Measurements from ENCODE around the gene CKAP2L. TPM values are rescaled to one million over a fixed set of nuclear protein-coding genes. Genes with fewer than 3 reads are reported as not detected.

Gene CKAP2L
- total and polyA plus RNA-seq, 9 of the 15 experiments (the other 6 are each of a cell fraction or from before 2014, with no cell fraction given): 10.4 to 21.9 (median 14.2) TPM

- Histone ChIP-seq H3K9me1 (ENCODE audit: control insufficient read depth, insufficient read depth, low read length) (no peaks in the 10 kb centered on the region), H3K36me3 (ENCODE audit: control insufficient read depth, insufficient read depth, low read length) (no peaks in the 10 kb centered on the region), H3K79me2 (ENCODE audit: control insufficient read depth, insufficient read depth, low read length) (no peaks in the 10 kb centered on the region), H3K27ac (ENCODE audit: extremely low read depth, low read depth, low read length) (no peak overlapping the region), H3K4me1 (replicated peaks in 1 of 2; ENCODE audit: control insufficient read depth in 2 of 2, insufficient read depth in 2 of 2, low read length in 2 of 2) (peaks cover 0 to 18% of the 10 kb centered on the region in 2 experiments; a peak in 4 of 5 replicates), H3K4me2 (ENCODE audit: insufficient read depth, low read length) (no peak overlapping the region), H3K9ac (ENCODE audit: insufficient read depth in 1 of 2, low read depth in 2 of 2, low read length in 2 of 2) (no peak overlapping the region), H3K4me3 (no peak overlapping the region), H3K9me3 (replicated peaks; ENCODE audit: control insufficient read depth, insufficient read depth, low read depth, low read length) (no peaks in the 10 kb centered on the region), H2AFZ (ENCODE audit: low read depth, low read length) (no peak overlapping the region), H4K20me1 (replicated peaks; ENCODE audit: control insufficient read depth, insufficient read depth, low read length) (no peaks in the 10 kb centered on the region), H3K27me3 (ENCODE audit: control insufficient read depth in 2 of 2, insufficient read depth in 2 of 2, low read length in 2 of 2) (no peaks in the 10 kb centered on the region)
- no peak for FAIRE-seq
- CTCF ChIA-PET (ENCODE audit: low intra/inter-chr PET ratio): no interaction called here
- BruUV-seq (replicated peaks): no TSS peak
- in situ Hi-C loops (cut with MboI): no loop called here
- intact Hi-C loops (cut with micrococcal nuclease): no loop called here
- 63% methylated on average over 3 of the region's 3 CpGs for WGBS (ENCODE audit: insufficient coverage, low coverage, missing lambda C conversion rate)
- DNase-seq (ENCODE audit: extremely low read depth in 1 of 4, low spot score in 3 of 4): no peak
- POLR2A ChIA-PET: no interaction called here
- no peak for ATAC-seq
- TF ChIP-seq NR2C2 (CRISPR knock-in tag; IDR thresholded peaks at IDR 0.05): no peak
- TF ChIP-seq NR2C2 (tag; IDR thresholded peaks at IDR 0.05): no peak
- no peak for TF ChIP-seq POLR2A (conservative IDR thresholded peaks at IDR 0.05)
- TF ChIP-seq ZBTB34 (CRISPR knock-in tag; IDR thresholded peaks at IDR 0.05): no peak
- no peak for TF ChIP-seq TEAD2 (tag; IDR thresholded peaks at IDR 0.05)
- no peak for TF ChIP-seq KAT8 (IDR thresholded peaks at IDR 0.05; ENCODE audit: low read depth)
- TF ChIP-seq STAT5B (CRISPR knock-in tag; IDR thresholded peaks at IDR 0.05): no peak
- TF ChIP-seq KAT2B (IDR thresholded peaks at IDR 0.05; ENCODE audit: low read depth, low read length): no peak
- TF ChIP-seq ATF7 (IDR thresholded peaks at IDR 0.05): no peak
- TF ChIP-seq TCF3 (CRISPR knock-in tag; IDR thresholded peaks at IDR 0.05): no peak
- no peak for TF ChIP-seq NCOA4 (IDR thresholded peaks at IDR 0.05; ENCODE audit: partially characterized antibody)
- no peak for TF ChIP-seq TRIM24 (IDR thresholded peaks at IDR 0.05)
- TF ChIP-seq, protein P1, sequence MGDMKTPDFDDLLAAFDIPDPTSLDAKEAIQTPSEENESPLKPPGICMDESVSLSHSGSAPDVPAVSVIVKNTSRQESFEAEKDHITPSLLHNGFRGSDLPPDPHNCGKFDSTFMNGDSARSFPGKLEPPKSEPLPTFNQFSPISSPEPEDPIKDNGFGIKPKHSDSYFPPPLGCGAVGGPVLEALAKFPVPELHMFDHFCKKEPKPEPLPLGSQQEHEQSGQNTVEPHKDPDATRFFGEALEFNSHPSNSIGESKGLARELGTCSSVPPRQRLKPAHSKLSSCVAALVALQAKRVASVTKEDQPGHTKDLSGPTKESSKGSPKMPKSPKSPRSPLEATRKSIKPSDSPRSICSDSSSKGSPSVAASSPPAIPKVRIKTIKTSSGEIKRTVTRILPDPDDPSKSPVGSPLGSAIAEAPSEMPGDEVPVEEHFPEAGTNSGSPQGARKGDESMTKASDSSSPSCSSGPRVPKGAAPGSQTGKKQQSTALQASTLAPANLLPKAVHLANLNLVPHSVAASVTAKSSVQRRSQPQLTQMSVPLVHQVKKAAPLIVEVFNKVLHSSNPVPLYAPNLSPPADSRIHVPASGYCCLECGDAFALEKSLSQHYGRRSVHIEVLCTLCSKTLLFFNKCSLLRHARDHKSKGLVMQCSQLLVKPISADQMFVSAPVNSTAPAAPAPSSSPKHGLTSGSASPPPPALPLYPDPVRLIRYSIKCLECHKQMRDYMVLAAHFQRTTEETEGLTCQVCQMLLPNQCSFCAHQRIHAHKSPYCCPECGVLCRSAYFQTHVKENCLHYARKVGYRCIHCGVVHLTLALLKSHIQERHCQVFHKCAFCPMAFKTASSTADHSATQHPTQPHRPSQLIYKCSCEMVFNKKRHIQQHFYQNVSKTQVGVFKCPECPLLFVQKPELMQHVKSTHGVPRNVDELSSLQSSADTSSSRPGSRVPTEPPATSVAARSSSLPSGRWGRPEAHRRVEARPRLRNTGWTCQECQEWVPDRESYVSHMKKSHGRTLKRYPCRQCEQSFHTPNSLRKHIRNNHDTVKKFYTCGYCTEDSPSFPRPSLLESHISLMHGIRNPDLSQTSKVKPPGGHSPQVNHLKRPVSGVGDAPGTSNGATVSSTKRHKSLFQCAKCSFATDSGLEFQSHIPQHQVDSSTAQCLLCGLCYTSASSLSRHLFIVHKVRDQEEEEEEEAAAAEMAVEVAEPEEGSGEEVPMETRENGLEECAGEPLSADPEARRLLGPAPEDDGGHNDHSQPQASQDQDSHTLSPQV (IDR thresholded peaks at IDR 0.05): no peak
Observed at GRCh38 chr2:112782234-112782799, 17.9 kb upstream of the CKAP2L start.
